H9 (cell line): ENCODE results near the gene TRAK1. TPM values are rescaled to one million over a fixed set of nuclear protein-coding genes. Genes with fewer than 3 reads are reported as not detected.

Experiments used
- DNase-seq: peaks from one replicate; pipeline ENCODE4 v3.0.0-alpha.2; 2017
- H2AFZ ChIP-seq: one replicate; pipeline ENCODE4 v1.6.1; 2013; ENCODE audit warnings: mild to moderate bottlenecking, low read length, control low read depth, moderate library complexity
- H2AK5ac ChIP-seq: 2 replicates; pipeline ENCODE4 v1.6.1; 2013; ENCODE audit warnings: low read length, control low read depth, mixed read lengths; ENCODE audit not compliant: insufficient read length
- H2BK120ac ChIP-seq: one replicate; pipeline ENCODE4 v1.6.1; 2013; ENCODE audit warnings: low read depth, mild to moderate bottlenecking, low read length, control low read depth, inconsistent platforms; ENCODE audit not compliant: poor library complexity, severe bottlenecking
- H2BK12ac ChIP-seq: 2 replicates; pipeline ENCODE4 v1.6.1; 2013; ENCODE audit warnings: low read length, control low read depth, mixed read lengths, low read depth; ENCODE audit not compliant: insufficient read length
- H2BK15ac ChIP-seq: 2 replicates; pipeline ENCODE4 v1.6.1; 2013; ENCODE audit warnings: low read depth, low read length, control low read depth
- H2BK20ac ChIP-seq: one replicate; pipeline ENCODE4 v1.6.1; 2013; ENCODE audit warnings: low read depth, mild to moderate bottlenecking, low read length, control low read depth, inconsistent platforms; ENCODE audit not compliant: poor library complexity, severe bottlenecking
- H2BK5ac ChIP-seq: 2 replicates; pipeline ENCODE4 v1.6.1; 2013; ENCODE audit warnings: low read length, control low read depth, mixed read lengths; ENCODE audit not compliant: insufficient read length
- H3K14ac ChIP-seq: 2 replicates; pipeline ENCODE4 v1.6.1; 2013; ENCODE audit warnings: low read length, control low read depth; ENCODE audit not compliant: insufficient read depth
- H3K18ac ChIP-seq: 2 replicates; pipeline ENCODE4 v1.6.1; 2013; ENCODE audit warnings: low read depth, mild to moderate bottlenecking, mixed read lengths, low read length, control low read depth; ENCODE audit not compliant: insufficient read length
- H3K23ac ChIP-seq: 2 replicates; pipeline ENCODE4 v1.6.1; 2013; ENCODE audit warnings: low read length, control low read depth, mixed read lengths, low read depth; ENCODE audit not compliant: insufficient read length
- H3K23me2 ChIP-seq: 2 replicates; pipeline ENCODE4 v1.6.1; 2013; ENCODE audit warnings: low read depth, mild to moderate bottlenecking, mixed read lengths, low read length, control low read depth; ENCODE audit not compliant: insufficient read length, poor library complexity, severe bottlenecking
- H3K27ac ChIP-seq: 2 replicates; pipeline ENCODE4 v1.5.1; 2013; ENCODE audit warnings: low read length, control low read depth, mixed read lengths, low read depth; ENCODE audit not compliant: insufficient read length
- H3K27me3 ChIP-seq: 2 replicates; pipeline ENCODE4 v1.6.1; 2013; ENCODE audit warnings: low read length, control low read depth, inconsistent platforms; ENCODE audit not compliant: insufficient read depth
- H3K4ac ChIP-seq: 2 replicates; pipeline ENCODE4 v1.6.1; 2013; ENCODE audit warnings: low read depth, mild to moderate bottlenecking, control low read depth, inconsistent platforms, low read length, moderate library complexity
- H3K4me1 ChIP-seq: 2 replicates; pipeline ENCODE4 v1.6.1; 2013; ENCODE audit warnings: low read length, control low read depth, inconsistent platforms; ENCODE audit not compliant: insufficient read depth
- H3K4me2 ChIP-seq: 2 replicates; pipeline ENCODE4 v1.6.1; 2013; ENCODE audit warnings: low read length, control low read depth, mixed read lengths; ENCODE audit not compliant: insufficient read length, insufficient read depth
- H3K56ac ChIP-seq: 2 replicates; pipeline ENCODE4 v1.6.1; 2013; ENCODE audit warnings: low read depth, mild to moderate bottlenecking, mixed read lengths, low read length, control low read depth; ENCODE audit not compliant: insufficient read length
- H3K79me1 ChIP-seq: 2 replicates; pipeline ENCODE4 v1.6.1; 2013; ENCODE audit warnings: low read depth, mild to moderate bottlenecking, moderate library complexity, low read length, control low read depth, inconsistent platforms; ENCODE audit not compliant: insufficient read depth, poor library complexity, severe bottlenecking
- H3K79me2 ChIP-seq: 2 replicates; pipeline ENCODE4 v1.6.1; 2013; ENCODE audit warnings: low read length, control low read depth, inconsistent platforms; ENCODE audit not compliant: insufficient read depth
- H3K9ac ChIP-seq: 2 replicates; pipeline ENCODE4 v1.6.1; 2013; ENCODE audit warnings: low read length, control low read depth, mixed read lengths; ENCODE audit not compliant: insufficient read length; ENCODE audit errors: extremely low read depth
- H3K9me3 ChIP-seq: one replicate; pipeline ENCODE4 v1.6.1; 2013; ENCODE audit warnings: low read depth, low read length, inconsistent platforms; ENCODE audit not compliant: control insufficient read depth
- H3T11ph ChIP-seq: one replicate; pipeline ENCODE4 v1.6.1; 2013; ENCODE audit warnings: mild to moderate bottlenecking, low read length, control low read depth, inconsistent platforms
- H4K20me1 ChIP-seq: one replicate; pipeline ENCODE4 v1.6.1; 2013; ENCODE audit not compliant: control insufficient read depth, insufficient read length, insufficient read depth
- H4K5ac ChIP-seq: 2 replicates; pipeline ENCODE4 v1.6.1; 2013; ENCODE audit warnings: low read depth, mild to moderate bottlenecking, mixed read lengths, low read length, control low read depth; ENCODE audit not compliant: insufficient read length
- H4K8ac ChIP-seq: replicated peaks from 2 replicates; pipeline ENCODE4 v1.6.1; 2013; ENCODE audit warnings: low read length, control low read depth, mixed read lengths, low read depth; ENCODE audit not compliant: insufficient read length
- H4K91ac ChIP-seq: 2 replicates; pipeline ENCODE4 v1.6.1; 2013; ENCODE audit warnings: low read depth, mild to moderate bottlenecking, moderate library complexity, mixed read lengths, low read length, control low read depth; ENCODE audit not compliant: insufficient read length
- H3K27ac Mint-ChIP-seq, 3 experiments: 2 replicates in 2 of 3; 3 replicates in 1 of 3; pipeline ENCODE4 v1.8.0; 2020 to 2021; ENCODE audit warnings: mixed read lengths in 3 of 3, mild to moderate bottlenecking in 1 of 3, moderate library complexity in 1 of 3
- H3K27me3 Mint-ChIP-seq: 2 replicates; pipeline ENCODE4 v1.8.0; 2021; ENCODE audit warnings: low read depth, mild to moderate bottlenecking, moderate library complexity, mixed read lengths
- H3K36me3 Mint-ChIP-seq, 3 experiments: 2 replicates in 2 of 3; 3 replicates in 1 of 3; pipeline ENCODE4 v1.8.0; 2020 to 2021; ENCODE audit warnings: low read depth in 3 of 3, mixed read lengths in 3 of 3; ENCODE audit not compliant: insufficient read depth in 1 of 3
- H3K4me1 Mint-ChIP-seq, 2 experiments: 2 replicates each; pipeline ENCODE4 v1.8.0; 2020; ENCODE audit warnings: mixed read lengths in 2 of 2
- H3K4me3 Mint-ChIP-seq, 2 experiments: 2 replicates in 1 of 2; 3 replicates in 1 of 2; pipeline ENCODE4 v1.8.0; 2020 to 2021; ENCODE audit warnings: mild to moderate bottlenecking in 2 of 2, mixed read lengths in 2 of 2, moderate library complexity in 1 of 2
- H3K9me3 Mint-ChIP-seq, 2 experiments: 2 replicates in 1 of 2; 3 replicates in 1 of 2; pipeline ENCODE4 v1.8.0; 2020; ENCODE audit warnings: mild to moderate bottlenecking in 2 of 2, mixed read lengths in 2 of 2, moderate library complexity in 1 of 2
- WGBS: extraction: QIAGEN DNeasy Blood & Tissue Kit; methylation state at CpG from one replicate; pipeline ENCODE4 v1.1.7; 2013; ENCODE audit warnings: missing lambda C conversion rate, low lambda C conversion rate, mixed read lengths; ENCODE audit not compliant: insufficient read length; ENCODE audit errors: extremely low coverage; 5-methylcytosine and 5-hydroxymethylcytosine counted together
- total RNA-seq: library from RNA; stranded (reverse); gene quantifications from 2 replicates; pipeline ENCODE4 v1.2.1, GENCODE V29; 2021
- TF ChIP-seq, protein P1 (sequence below): fragments of 200-600 bp; sonication (generic); conservative IDR thresholded peaks from 3 replicates; pipeline ENCODE4 v1.8.0; 2021; ENCODE audit warnings: antibody characterized with exemption, mild to moderate bottlenecking

The TRAK1 gene
- total RNA-seq, 1 experiment from 2014 or later: 34.2 TPM

DNA sequence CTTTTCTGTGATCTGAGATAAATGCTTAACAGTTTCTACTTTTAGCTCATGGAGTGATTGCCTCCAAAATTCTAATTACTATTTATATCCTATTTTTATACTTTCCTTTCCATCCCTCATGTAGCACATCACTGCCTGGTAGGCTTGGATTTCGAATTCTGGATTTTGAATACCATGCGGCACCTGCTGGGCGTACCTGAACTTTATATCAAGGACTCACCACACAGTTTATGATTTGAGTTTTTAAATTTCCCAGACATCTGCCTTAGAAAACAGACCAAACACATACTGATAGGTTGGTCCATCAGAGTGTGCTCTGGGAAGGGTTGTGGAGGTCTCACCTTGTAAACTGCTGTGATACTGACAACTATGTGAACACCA, 6.4 kb downstream of the TRAK1 start:
- Histone ChIP-seq H4K8ac (no peak overlapping the region), H3K4me1 (no peaks in the 10 kb centered on the region), H4K5ac (no peak overlapping the region), H2BK15ac (no peak overlapping the region), H3K4me2 (no peak overlapping the region), H3K27me3 (no peaks in the 10 kb centered on the region), H2AK5ac (no peak overlapping the region), H3K79me1 (no peaks in the 10 kb centered on the region), H4K20me1 (no peaks in the 10 kb centered on the region), H2BK120ac (no peak overlapping the region), H2BK5ac (no peak overlapping the region), H3K79me2 (no peaks in the 10 kb centered on the region; the same call in 1 of the 2 replicates), H2AFZ (no peak overlapping the region), H3K23ac (no peak overlapping the region), H3K27ac (no peak overlapping the region), H2BK20ac (no peak overlapping the region), H3K14ac (no peak overlapping the region), H3K23me2 (no peaks in the 10 kb centered on the region), H3K56ac (no peak overlapping the region), H3K18ac (no peak overlapping the region), H4K91ac (no peak overlapping the region), H2BK12ac (no peak overlapping the region), H3K9ac (no peak overlapping the region), H3K9me3 (no peaks in the 10 kb centered on the region), H3T11ph (no peak overlapping the region), H3K4ac (no peak overlapping the region)
- Mint-ChIP-seq H3K27ac (no peak overlapping the region), H3K9me3 (peaks cover 0 to 3% of the 10 kb centered on the region in 2 experiments; a peak in 3 of 5 replicates), H3K27me3 (no peaks in the 10 kb centered on the region), H3K4me3 (no peak overlapping the region), H3K4me1 (peaks cover 25 to 28% of the 10 kb centered on the region in 2 experiments), H3K36me3 (peaks cover under 1 to 3% (median under 1%) of the 10 kb centered on the region in 3 experiments; a peak in 4 of 7 replicates)
- TF ChIP-seq, protein P1, sequence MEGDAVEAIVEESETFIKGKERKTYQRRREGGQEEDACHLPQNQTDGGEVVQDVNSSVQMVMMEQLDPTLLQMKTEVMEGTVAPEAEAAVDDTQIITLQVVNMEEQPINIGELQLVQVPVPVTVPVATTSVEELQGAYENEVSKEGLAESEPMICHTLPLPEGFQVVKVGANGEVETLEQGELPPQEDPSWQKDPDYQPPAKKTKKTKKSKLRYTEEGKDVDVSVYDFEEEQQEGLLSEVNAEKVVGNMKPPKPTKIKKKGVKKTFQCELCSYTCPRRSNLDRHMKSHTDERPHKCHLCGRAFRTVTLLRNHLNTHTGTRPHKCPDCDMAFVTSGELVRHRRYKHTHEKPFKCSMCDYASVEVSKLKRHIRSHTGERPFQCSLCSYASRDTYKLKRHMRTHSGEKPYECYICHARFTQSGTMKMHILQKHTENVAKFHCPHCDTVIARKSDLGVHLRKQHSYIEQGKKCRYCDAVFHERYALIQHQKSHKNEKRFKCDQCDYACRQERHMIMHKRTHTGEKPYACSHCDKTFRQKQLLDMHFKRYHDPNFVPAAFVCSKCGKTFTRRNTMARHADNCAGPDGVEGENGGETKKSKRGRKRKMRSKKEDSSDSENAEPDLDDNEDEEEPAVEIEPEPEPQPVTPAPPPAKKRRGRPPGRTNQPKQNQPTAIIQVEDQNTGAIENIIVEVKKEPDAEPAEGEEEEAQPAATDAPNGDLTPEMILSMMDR: no peak
- WGBS: no CpG with 5 or more reads among the region's 3 CpGs
- DNase-seq: no peak
